DND-41 (cell line): Measurements from ENCODE around the gene IGFBP1.

Source experiments
- CTCF ChIP-seq: IDR thresholded peaks from 2 replicates; pipeline ENCODE4 v1.5.1; 2012; ENCODE audit warnings: borderline replicate concordance, low read length, moderate library complexity, mild to moderate bottlenecking; ENCODE audit not compliant: poor library complexity, severe bottlenecking; ENCODE audit errors: extremely low read depth
- EZH2 ChIP-seq: IDR thresholded peaks from 3 replicates; pipeline ENCODE4 v1.6.1; 2012; ENCODE audit warnings: borderline replicate concordance, low read depth, mild to moderate bottlenecking, moderate library complexity, low read length, inconsistent platforms; ENCODE audit not compliant: severe bottlenecking

GRCh38 chr7:45921381-45921698 is 33.1 kb downstream of the IGFBP1 start:
- TF ChIP-seq CTCF, result no peak
- no peak for TF ChIP-seq EZH2
